C4-2B (cell line): ENCODE measurements around the gene PDE4B.

Experiments
- CTCF ChIP-seq: fragments of 450-650 bp; conservative IDR thresholded peaks from 2 replicates; pipeline ENCODE4 v1.5.1; 2017; ENCODE audit warnings: mild to moderate bottlenecking
- ZFX ChIP-seq: fragments of 450-650 bp; IDR thresholded peaks from 2 replicates; pipeline ENCODE4 v1.6.1; 2017

- no peak for TF ChIP-seq CTCF
- TF ChIP-seq ZFX, result no peak
These were observed 503.7 kb downstream of the PDE4B start for GRCh38 chr1:66296370-66296769.
